NCI-H446 (cell line): ENCODE measurements around the gene PBX1.

ENCODE experiments used
- DNase-seq, 2 experiments: peaks; one replicate each; lab custom pipeline; 2025; lab: John Stamatoyannopoulos, UW

Gene PBX1

GRCh38 chr1:164783778-164784555, 225.0 kb downstream of the PBX1 start:
- DNase-seq: peak; percentile 83 to 96

GRCh38 chr1:164784960-164785359, 226.0 kb downstream of the PBX1 start:
- DNase-seq: no peak

GRCh38 chr1:164785841-164786534, 227.0 kb downstream of the PBX1 start:
- peak; percentile 25 to 71 for DNase-seq

- peak; percentile 82 to 94 for DNase-seq
Observed at GRCh38 chr1:164786980-164787833, 228.2 kb downstream of the PBX1 start.

- no peak for DNase-seq
Observed at GRCh38 chr1:164787834-164788231, 228.8 kb downstream of the PBX1 start.

- no peak for DNase-seq
Observed at GRCh38 chr1:164790081-164790480, 231.1 kb downstream of the PBX1 start.

GRCh38 chr1:164792410-164793004, 233.5 kb downstream of the PBX1 start:
- DNase-seq: no peak

GRCh38 chr1:164794356-164794755, 235.4 kb downstream of the PBX1 start:
- peak in 1 of 2 experiments; percentile 40 for DNase-seq

- DNase-seq: no peak
Observed at GRCh38 chr1:164796916-164797315, 237.9 kb downstream of the PBX1 start.

GRCh38 chr1:164801246-164801731, 242.3 kb downstream of the PBX1 start:
- DNase-seq: no peak

- DNase-seq: no peak
Observed at GRCh38 chr1:164801791-164802502, 243.0 kb downstream of the PBX1 start.

GRCh38 chr1:164802529-164803282, 243.7 kb downstream of the PBX1 start:
- DNase-seq: no peak

GRCh38 chr1:164803366-164803765, 244.4 kb downstream of the PBX1 start:
- DNase-seq: no peak

GRCh38 chr1:164804366-164804765, 245.4 kb downstream of the PBX1 start:
- DNase-seq: no peak

GRCh38 chr1:164805399-164805798, 246.4 kb downstream of the PBX1 start:
- peak in 1 of 2 experiments; percentile 28 for DNase-seq

GRCh38 chr1:164806531-164806930, 247.5 kb downstream of the PBX1 start:
- DNase-seq: no peak

GRCh38 chr1:164813776-164814175, 254.8 kb downstream of the PBX1 start:
- no peak for DNase-seq

- no peak for DNase-seq
Observed at GRCh38 chr1:164821648-164822047, 262.7 kb downstream of the PBX1 start.

- DNase-seq: no peak
Observed at GRCh38 chr1:164823486-164824279, 264.7 kb downstream of the PBX1 start.

GRCh38 chr1:164824542-164824941, 265.6 kb downstream of the PBX1 start:
- no peak for DNase-seq
